GM23338 (cell line): ENCODE measurements around the gene CCDC50. TPM values are rescaled to one million over a fixed set of nuclear protein-coding genes. Genes with fewer than 3 reads are reported as not detected.

ENCODE experiments used
- ATAC-seq: fragments of 200-7000 bp; cut with Tn5 transposase; 3 replicates; pipeline ENCODE4 v1.9.1; 2020
- DNase-seq: peaks from one replicate; pipeline ENCODE4 v3.0.0-alpha.2; 2015; ENCODE audit warnings: low spot score
- H2AFZ ChIP-seq: fragments of 200-600 bp; sonication (generic); 2 replicates; pipeline ENCODE4 v1.8.0; 2016; ENCODE audit warnings: antibody characterized with exemption, mild to moderate bottlenecking, moderate library complexity
- H3F3A ChIP-seq: fragments of 200-600 bp; sonication (generic); replicated peaks from 2 replicates; pipeline ENCODE4 v1.8.0; 2017; ENCODE audit warnings: antibody characterized with exemption, mixed run types, low read depth
- H3K27ac ChIP-seq: fragments of 200-600 bp; sonication (generic); 2 replicates; pipeline ENCODE4 v1.6.1; 2016; ENCODE audit warnings: low read depth
- H3K27me3 ChIP-seq: fragments of 200-600 bp; sonication (generic); 2 replicates; pipeline ENCODE4 v1.8.0; 2016; ENCODE audit warnings: mild to moderate bottlenecking, mixed run types, moderate library complexity; ENCODE audit not compliant: insufficient read depth
- H3K36me3 ChIP-seq: fragments of 200-600 bp; sonication (generic); 2 replicates; pipeline ENCODE4 v1.8.0; 2016; ENCODE audit warnings: mild to moderate bottlenecking; ENCODE audit not compliant: insufficient read depth
- H3K4me1 ChIP-seq: fragments of 200-600 bp; sonication (generic); 2 replicates; pipeline ENCODE4 v1.8.0; 2016; ENCODE audit warnings: mild to moderate bottlenecking, moderate library complexity; ENCODE audit not compliant: insufficient read depth
- H3K4me2 ChIP-seq: fragments of 200-600 bp; sonication (generic); 2 replicates; pipeline ENCODE4 v1.7.1; 2017; ENCODE audit warnings: mixed run types
- H3K4me3 ChIP-seq: fragments of 200-600 bp; sonication (generic); 2 replicates; pipeline ENCODE4 v1.6.1; 2016; ENCODE audit warnings: mixed run types
- H3K79me2 ChIP-seq: fragments of 200-600 bp; sonication (generic); replicated peaks from 2 replicates; pipeline ENCODE4 v1.8.0; 2017; ENCODE audit warnings: mild to moderate bottlenecking; ENCODE audit not compliant: insufficient read depth
- H3K9me2 ChIP-seq: fragments of 200-600 bp; sonication (generic); 2 replicates; pipeline ENCODE4 v1.8.0; 2017; ENCODE audit not compliant: insufficient read depth
- H4K20me1 ChIP-seq: fragments of 200-600 bp; sonication (generic); replicated peaks from 2 replicates; pipeline ENCODE4 v1.8.0; 2017; ENCODE audit warnings: mild to moderate bottlenecking; ENCODE audit not compliant: insufficient read depth
- H3K27ac Mint-ChIP-seq: 2 replicates; pipeline ENCODE4 v1.8.0; 2020; ENCODE audit warnings: inconsistent platforms, mild to moderate bottlenecking, moderate library complexity, mixed read lengths
- H3K27me3 Mint-ChIP-seq: 3 replicates; pipeline ENCODE4 v1.8.0; 2022; ENCODE audit warnings: low read depth, mild to moderate bottlenecking, moderate library complexity, mixed read lengths, inconsistent platforms; ENCODE audit not compliant: insufficient read depth, poor library complexity
- H3K36me3 Mint-ChIP-seq: 3 replicates; pipeline ENCODE4 v1.8.0; 2021; ENCODE audit warnings: low read depth, mild to moderate bottlenecking, inconsistent platforms, moderate library complexity, mixed read lengths
- H3K4me1 Mint-ChIP-seq: 3 replicates; pipeline ENCODE4 v1.8.0; 2020; ENCODE audit warnings: mild to moderate bottlenecking, inconsistent platforms, mixed read lengths
- H3K4me3 Mint-ChIP-seq: 3 replicates; pipeline ENCODE4 v1.8.0; 2021; ENCODE audit warnings: moderate library complexity, mild to moderate bottlenecking, inconsistent platforms, mixed read lengths
- H3K9me3 Mint-ChIP-seq: 3 replicates; pipeline ENCODE4 v1.8.0; 2020; ENCODE audit warnings: moderate library complexity, mild to moderate bottlenecking, inconsistent platforms, mixed read lengths
- CREB1 ChIP-seq: fragments of 250-450 bp; sonication (Bioruptor Pico); IDR thresholded peaks from 2 replicates; pipeline ENCODE4 v1.5.0; 2020; ENCODE audit warnings: low read depth, mild to moderate bottlenecking, moderate library complexity
- ETS1 ChIP-seq: IDR thresholded peaks from 2 replicates; pipeline ENCODE4 v1.6.1; 2016; ENCODE audit warnings: antibody characterized with exemption
- EZH2 ChIP-seq: fragments of 200-600 bp; sonication (generic); IDR thresholded peaks from one replicate; pipeline ENCODE4 v1.8.0; 2017; ENCODE audit warnings: antibody characterized with exemption, mild to moderate bottlenecking, low read depth; ENCODE audit not compliant: unreplicated experiment
- EZH2phosphoT487 ChIP-seq: fragments of 200-600 bp; sonication (generic); IDR thresholded peaks from one replicate; pipeline ENCODE4 v1.8.1; 2018; ENCODE audit warnings: antibody characterized with exemption; ENCODE audit not compliant: unreplicated experiment
- JUNB ChIP-seq: IDR thresholded peaks from one replicate; pipeline ENCODE4 v1.6.1; 2016; ENCODE audit warnings: antibody characterized with exemption; ENCODE audit not compliant: unreplicated experiment
- NANOG ChIP-seq: IDR thresholded peaks from 2 replicates; pipeline ENCODE4 v1.6.1; 2016; ENCODE audit warnings: antibody characterized with exemption, borderline replicate concordance
- POLR2AphosphoS5 ChIP-seq: IDR thresholded peaks from 2 replicates; pipeline ENCODE4 v1.6.1; 2016; ENCODE audit warnings: antibody characterized with exemption, low read depth
- polyA plus RNA-seq: library from polyadenylated mRNA; unstranded; fragments of >200 nt; fragmentation: Nextera tagmentation; extraction: Ambion mirVana; gene quantifications from 2 replicates; pipeline ENCODE4 v1.2.1, GENCODE V29; 2016
- total RNA-seq: library from RNA; depleted of rRNA; stranded (reverse); fragments of >200 nt; shearing (Covaris generic); gene quantifications from 2 replicates; pipeline ENCODE4 v1.2.3, GENCODE V29; 2014
- TF ChIP-seq, protein P1 (sequence below): fragments of 250-450 bp; sonication (Bioruptor Pico); IDR thresholded peaks from 2 replicates; pipeline ENCODE4 v1.5.0; 2020; ENCODE audit warnings: mild to moderate bottlenecking, moderate library complexity
- TF ChIP-seq, protein P2 (sequence below), 2 experiments: fragments of 200-600 bp in 1 of 2; sonication (generic) in 1 of 2; conservative IDR thresholded peaks; 2 replicates each; pipeline versions ENCODE4 v1.5.1 to v1.6.1; 2016 to 2017; ENCODE audit warnings: antibody characterized with exemption in 2 of 2, low read depth in 2 of 2, mild to moderate bottlenecking in 2 of 2, moderate library complexity in 1 of 2

The CCDC50 gene
- total and polyA plus RNA-seq, 2 experiments from 2014 or later, result 22.4 to 25.4 TPM

DNA sequence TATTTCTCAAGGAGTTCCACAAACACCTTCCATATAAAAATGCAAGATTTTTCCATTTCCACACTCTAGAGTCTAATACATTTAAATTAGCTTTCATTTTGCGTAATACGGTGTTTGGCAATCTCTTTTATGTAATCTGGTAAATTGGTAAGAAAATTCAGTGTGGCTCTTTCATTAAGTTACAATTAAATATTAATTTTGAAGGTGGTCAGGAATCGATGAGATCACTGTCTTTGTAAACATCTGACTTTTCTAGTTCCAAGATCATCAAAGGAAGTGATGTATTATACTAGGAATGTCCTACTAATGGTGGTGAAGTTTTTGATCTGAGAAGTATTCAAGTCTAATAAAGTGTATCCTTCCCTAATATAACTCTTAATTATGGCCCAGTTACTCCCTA lies 2.2 kb downstream of the CCDC50 start:
- Mint-ChIP-seq H3K27ac (no peak overlapping the region), H3K4me1 (peaks cover 50% of the 10 kb centered on the region), H3K4me3 (peak overlapping the region; percentile 88; the same call in 1 of the 3 replicates), H3K27me3 (peaks cover 9% of the 10 kb centered on the region), H3K9me3 (no peaks in the 10 kb centered on the region), H3K36me3 (no peaks in the 10 kb centered on the region)
- no peak for TF ChIP-seq EZH2phosphoT487
- TF ChIP-seq POLR2AphosphoS5, result no peak
- no peak for TF ChIP-seq JUNB
- no peak for TF ChIP-seq CREB1 (CRISPR knock-in tag)
- TF ChIP-seq NANOG, result no peak
- Histone ChIP-seq H3K79me2 (peaks cover 55% of the 10 kb centered on the region), H3F3A (peaks cover 4% of the 10 kb centered on the region; the same call in 1 of the 2 replicates), H2AFZ (no peak overlapping the region), H3K4me3 (no peak overlapping the region), H3K4me2 (peak overlapping the region; percentile 86; the same call in 1 of the 2 replicates), H3K27me3 (peaks cover 40% of the 10 kb centered on the region), H3K4me1 (peaks cover 40% of the 10 kb centered on the region), H4K20me1 (no peaks in the 10 kb centered on the region), H3K27ac (no peak overlapping the region), H3K36me3 (no peaks in the 10 kb centered on the region), H3K9me2 (no peaks in the 10 kb centered on the region)
- no peak for ATAC-seq
- no peak for DNase-seq

DNA sequence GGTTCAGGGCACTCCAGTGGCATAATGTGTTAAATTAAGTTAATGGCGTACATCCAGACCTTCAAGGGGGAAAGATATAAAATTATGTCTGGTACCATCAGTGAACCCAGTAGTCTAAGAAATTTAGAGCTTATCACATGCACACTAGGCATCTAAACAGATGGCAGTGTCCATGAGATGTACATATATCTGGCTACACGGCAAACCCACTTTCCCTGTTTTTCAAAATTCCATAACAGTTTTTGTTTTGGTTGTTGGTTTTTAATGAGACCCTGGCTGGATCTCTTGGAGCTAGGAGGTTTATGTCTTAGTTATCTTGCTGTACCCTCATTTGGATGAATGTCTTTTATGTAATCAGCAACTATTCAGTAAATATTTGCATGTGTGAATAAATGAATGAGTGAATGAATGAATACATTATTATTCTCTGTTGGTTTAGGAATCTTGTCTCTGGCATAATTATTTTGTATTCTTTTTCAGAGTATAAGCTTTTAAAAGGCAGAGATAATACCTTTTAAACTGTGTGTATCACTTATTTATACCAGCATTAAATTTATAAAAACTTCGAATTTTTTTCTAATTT lies 4.2 kb downstream of the CCDC50 start:
- no peaks in the 10 kb centered on the region for H4K20me1 ChIP-seq
- Mint-ChIP-seq H3K4me3 (no peak overlapping the region), H3K36me3 (no peaks in the 10 kb centered on the region), H3K9me3 (no peaks in the 10 kb centered on the region), H3K4me1 (peaks cover 47% of the 10 kb centered on the region), H3K27me3 (peaks cover 6% of the 10 kb centered on the region), H3K27ac (no peak overlapping the region)
- H3K4me2 ChIP-seq, result no peak overlapping the region
- H3K27me3 ChIP-seq, result peaks cover 22% of the 10 kb centered on the region
- no peak overlapping the region for H3K4me3 ChIP-seq
- H3K9me2 ChIP-seq, result no peaks in the 10 kb centered on the region
- peaks cover 38% of the 10 kb centered on the region for H3K4me1 ChIP-seq
- peaks cover 4% of the 10 kb centered on the region; the same call in 1 of the 2 replicates for H3F3A ChIP-seq
- no peak overlapping the region for H3K27ac ChIP-seq
- no peak for ATAC-seq
- no peak for DNase-seq
- H2AFZ ChIP-seq, result no peak overlapping the region
- no peaks in the 10 kb centered on the region for H3K36me3 ChIP-seq
- peaks cover 73% of the 10 kb centered on the region for H3K79me2 ChIP-seq
- no peak for TF ChIP-seq POLR2AphosphoS5
- TF ChIP-seq, protein P1, sequence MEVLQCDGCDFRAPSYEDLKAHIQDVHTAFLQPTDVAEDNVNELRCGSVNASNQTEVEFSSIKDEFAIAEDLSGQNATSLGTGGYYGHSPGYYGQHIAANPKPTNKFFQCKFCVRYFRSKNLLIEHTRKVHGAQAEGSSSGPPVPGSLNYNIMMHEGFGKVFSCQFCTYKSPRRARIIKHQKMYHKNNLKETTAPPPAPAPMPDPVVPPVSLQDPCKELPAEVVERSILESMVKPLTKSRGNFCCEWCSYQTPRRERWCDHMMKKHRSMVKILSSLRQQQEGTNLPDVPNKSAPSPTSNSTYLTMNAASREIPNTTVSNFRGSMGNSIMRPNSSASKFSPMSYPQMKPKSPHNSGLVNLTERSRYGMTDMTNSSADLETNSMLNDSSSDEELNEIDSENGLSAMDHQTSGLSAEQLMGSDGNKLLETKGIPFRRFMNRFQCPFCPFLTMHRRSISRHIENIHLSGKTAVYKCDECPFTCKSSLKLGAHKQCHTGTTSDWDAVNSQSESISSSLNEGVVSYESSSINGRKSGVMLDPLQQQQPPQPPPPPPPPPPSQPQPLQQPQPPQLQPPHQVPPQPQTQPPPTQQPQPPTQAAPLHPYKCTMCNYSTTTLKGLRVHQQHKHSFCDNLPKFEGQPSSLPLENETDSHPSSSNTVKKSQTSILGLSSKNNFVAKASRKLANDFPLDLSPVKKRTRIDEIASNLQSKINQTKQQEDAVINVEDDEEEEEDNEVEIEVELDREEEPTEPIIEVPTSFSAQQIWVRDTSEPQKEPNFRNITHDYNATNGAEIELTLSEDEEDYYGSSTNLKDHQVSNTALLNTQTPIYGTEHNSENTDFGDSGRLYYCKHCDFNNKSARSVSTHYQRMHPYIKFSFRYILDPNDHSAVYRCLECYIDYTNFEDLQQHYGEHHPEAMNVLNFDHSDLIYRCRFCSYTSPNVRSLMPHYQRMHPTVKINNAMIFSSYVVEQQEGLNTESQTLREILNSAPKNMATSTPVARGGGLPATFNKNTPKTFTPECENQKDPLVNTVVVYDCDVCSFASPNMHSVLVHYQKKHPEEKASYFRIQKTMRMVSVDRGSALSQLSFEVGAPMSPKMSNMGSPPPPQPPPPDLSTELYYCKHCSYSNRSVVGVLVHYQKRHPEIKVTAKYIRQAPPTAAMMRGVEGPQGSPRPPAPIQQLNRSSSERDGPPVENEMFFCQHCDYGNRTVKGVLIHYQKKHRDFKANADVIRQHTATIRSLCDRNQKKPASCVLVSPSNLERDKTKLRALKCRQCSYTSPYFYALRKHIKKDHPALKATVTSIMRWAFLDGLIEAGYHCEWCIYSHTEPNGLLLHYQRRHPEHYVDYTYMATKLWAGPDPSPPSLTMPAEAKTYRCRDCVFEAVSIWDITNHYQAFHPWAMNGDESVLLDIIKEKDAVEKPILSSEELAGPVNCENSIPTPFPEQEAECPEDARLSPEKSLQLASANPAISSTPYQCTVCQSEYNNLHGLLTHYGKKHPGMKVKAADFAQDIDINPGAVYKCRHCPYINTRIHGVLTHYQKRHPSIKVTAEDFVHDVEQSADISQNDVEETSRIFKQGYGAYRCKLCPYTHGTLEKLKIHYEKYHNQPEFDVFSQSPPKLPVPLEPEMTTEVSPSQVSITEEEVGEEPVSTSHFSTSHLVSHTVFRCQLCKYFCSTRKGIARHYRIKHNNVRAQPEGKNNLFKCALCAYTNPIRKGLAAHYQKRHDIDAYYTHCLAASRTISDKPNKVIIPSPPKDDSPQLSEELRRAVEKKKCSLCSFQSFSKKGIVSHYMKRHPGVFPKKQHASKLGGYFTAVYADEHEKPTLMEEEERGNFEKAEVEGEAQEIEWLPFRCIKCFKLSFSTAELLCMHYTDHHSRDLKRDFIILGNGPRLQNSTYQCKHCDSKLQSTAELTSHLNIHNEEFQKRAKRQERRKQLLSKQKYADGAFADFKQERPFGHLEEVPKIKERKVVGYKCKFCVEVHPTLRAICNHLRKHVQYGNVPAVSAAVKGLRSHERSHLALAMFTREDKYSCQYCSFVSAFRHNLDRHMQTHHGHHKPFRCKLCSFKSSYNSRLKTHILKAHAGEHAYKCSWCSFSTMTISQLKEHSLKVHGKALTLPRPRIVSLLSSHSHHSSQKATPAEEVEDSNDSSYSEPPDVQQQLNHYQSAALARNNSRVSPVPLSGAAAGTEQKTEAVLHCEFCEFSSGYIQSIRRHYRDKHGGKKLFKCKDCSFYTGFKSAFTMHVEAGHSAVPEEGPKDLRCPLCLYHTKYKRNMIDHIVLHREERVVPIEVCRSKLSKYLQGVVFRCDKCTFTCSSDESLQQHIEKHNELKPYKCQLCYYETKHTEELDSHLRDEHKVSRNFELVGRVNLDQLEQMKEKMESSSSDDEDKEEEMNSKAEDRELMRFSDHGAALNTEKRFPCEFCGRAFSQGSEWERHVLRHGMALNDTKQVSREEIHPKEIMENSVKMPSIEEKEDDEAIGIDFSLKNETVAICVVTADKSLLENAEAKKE (CRISPR knock-in tag), result no peak
- no peak for TF ChIP-seq JUNB
- TF ChIP-seq CREB1 (CRISPR knock-in tag), result no peak
- no peak for TF ChIP-seq NANOG
- TF ChIP-seq, protein P2, sequence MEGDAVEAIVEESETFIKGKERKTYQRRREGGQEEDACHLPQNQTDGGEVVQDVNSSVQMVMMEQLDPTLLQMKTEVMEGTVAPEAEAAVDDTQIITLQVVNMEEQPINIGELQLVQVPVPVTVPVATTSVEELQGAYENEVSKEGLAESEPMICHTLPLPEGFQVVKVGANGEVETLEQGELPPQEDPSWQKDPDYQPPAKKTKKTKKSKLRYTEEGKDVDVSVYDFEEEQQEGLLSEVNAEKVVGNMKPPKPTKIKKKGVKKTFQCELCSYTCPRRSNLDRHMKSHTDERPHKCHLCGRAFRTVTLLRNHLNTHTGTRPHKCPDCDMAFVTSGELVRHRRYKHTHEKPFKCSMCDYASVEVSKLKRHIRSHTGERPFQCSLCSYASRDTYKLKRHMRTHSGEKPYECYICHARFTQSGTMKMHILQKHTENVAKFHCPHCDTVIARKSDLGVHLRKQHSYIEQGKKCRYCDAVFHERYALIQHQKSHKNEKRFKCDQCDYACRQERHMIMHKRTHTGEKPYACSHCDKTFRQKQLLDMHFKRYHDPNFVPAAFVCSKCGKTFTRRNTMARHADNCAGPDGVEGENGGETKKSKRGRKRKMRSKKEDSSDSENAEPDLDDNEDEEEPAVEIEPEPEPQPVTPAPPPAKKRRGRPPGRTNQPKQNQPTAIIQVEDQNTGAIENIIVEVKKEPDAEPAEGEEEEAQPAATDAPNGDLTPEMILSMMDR (conservative IDR thresholded peaks at IDR 0.05; ENCODE audit: low read depth in 2 of 2), result no peak
- no peak for TF ChIP-seq EZH2
- no peak for TF ChIP-seq ETS1
- TF ChIP-seq EZH2phosphoT487, result no peak
